ENCODE measurements around the gene LRP8.

LRP8 gene

GRCh38 chr1:53306168-53306567 is 21.7 kb downstream of the LRP8 start:
- no peak for DNase-seq (ENCODE audit: low read depth, low spot score)

GRCh38 chr1:53305650-53306049 is 22.2 kb downstream of the LRP8 start:
- DNase-seq (ENCODE audit: low read depth, low spot score), result no peak

GRCh38 chr1:53304527-53304926 is 23.3 kb downstream of the LRP8 start:
- no peak for DNase-seq (ENCODE audit: low read depth, low spot score)

- no peak for DNase-seq (ENCODE audit: low read depth, low spot score)
Measured at GRCh38 chr1:53303726-53304515, 23.9 kb downstream of the LRP8 start.

- DNase-seq (ENCODE audit: low read depth, low spot score), result no peak
Measured at GRCh38 chr1:53303243-53303642, 24.6 kb downstream of the LRP8 start.

GRCh38 chr1:53299233-53299632 is 28.6 kb downstream of the LRP8 start:
- DNase-seq (ENCODE audit: low read depth, low spot score), result no peak

- DNase-seq (ENCODE audit: low read depth, low spot score), result no peak
Measured at GRCh38 chr1:53298045-53298637, 29.7 kb downstream of the LRP8 start.

GRCh38 chr1:53297195-53297594 is 30.7 kb downstream of the LRP8 start:
- DNase-seq (ENCODE audit: low read depth, low spot score), result no peak

GRCh38 chr1:53296117-53296749 is 31.6 kb downstream of the LRP8 start:
- DNase-seq (ENCODE audit: low read depth, low spot score), result no peak

GRCh38 chr1:53295726-53296116 is 32.1 kb downstream of the LRP8 start:
- no peak for DNase-seq (ENCODE audit: low read depth, low spot score)

- no peak for DNase-seq (ENCODE audit: low read depth, low spot score)
Measured at GRCh38 chr1:53295295-53295694, 32.6 kb downstream of the LRP8 start.

GRCh38 chr1:53294567-53294966 is 33.3 kb downstream of the LRP8 start:
- no peak for DNase-seq (ENCODE audit: low read depth, low spot score)

GRCh38 chr1:53294061-53294460 is 33.8 kb downstream of the LRP8 start:
- DNase-seq (ENCODE audit: low read depth, low spot score), result no peak

GRCh38 chr1:53293123-53293522 is 34.7 kb downstream of the LRP8 start:
- no peak for DNase-seq (ENCODE audit: low read depth, low spot score)

GRCh38 chr1:53292690-53293089 is 35.2 kb downstream of the LRP8 start:
- DNase-seq (ENCODE audit: low read depth, low spot score), result no peak

- no peak for DNase-seq (ENCODE audit: low read depth, low spot score)
Measured at GRCh38 chr1:53291574-53291973, 36.3 kb downstream of the LRP8 start.

GRCh38 chr1:53288790-53289429 is 39.0 kb downstream of the LRP8 start:
- no peak for DNase-seq (ENCODE audit: low read depth, low spot score)

- no peak for DNase-seq (ENCODE audit: low read depth, low spot score)
Measured at GRCh38 chr1:53288002-53288789, 39.7 kb downstream of the LRP8 start.

- no peak for DNase-seq (ENCODE audit: low read depth, low spot score)
Measured at GRCh38 chr1:53286955-53287354, 40.9 kb downstream of the LRP8 start.

- DNase-seq (ENCODE audit: low read depth, low spot score), result no peak
Measured at GRCh38 chr1:53285969-53286760, 41.7 kb downstream of the LRP8 start.

- DNase-seq (ENCODE audit: low read depth, low spot score), result no peak
Measured at GRCh38 chr1:53285546-53285945, 42.3 kb downstream of the LRP8 start.

All from iPS DF 19.7 (cell line).